ENCODE measurements around the gene JMJD6.
A peak's percentile ranks its signal among the peaks of the same experiment; 100 is the strongest.
"Not testable (repeated sequence)": the region's sequence is repeated elsewhere in the genome, so short reads cannot be mapped to it uniquely, and the experiment has no call there.

The JMJD6 gene

DNA sequence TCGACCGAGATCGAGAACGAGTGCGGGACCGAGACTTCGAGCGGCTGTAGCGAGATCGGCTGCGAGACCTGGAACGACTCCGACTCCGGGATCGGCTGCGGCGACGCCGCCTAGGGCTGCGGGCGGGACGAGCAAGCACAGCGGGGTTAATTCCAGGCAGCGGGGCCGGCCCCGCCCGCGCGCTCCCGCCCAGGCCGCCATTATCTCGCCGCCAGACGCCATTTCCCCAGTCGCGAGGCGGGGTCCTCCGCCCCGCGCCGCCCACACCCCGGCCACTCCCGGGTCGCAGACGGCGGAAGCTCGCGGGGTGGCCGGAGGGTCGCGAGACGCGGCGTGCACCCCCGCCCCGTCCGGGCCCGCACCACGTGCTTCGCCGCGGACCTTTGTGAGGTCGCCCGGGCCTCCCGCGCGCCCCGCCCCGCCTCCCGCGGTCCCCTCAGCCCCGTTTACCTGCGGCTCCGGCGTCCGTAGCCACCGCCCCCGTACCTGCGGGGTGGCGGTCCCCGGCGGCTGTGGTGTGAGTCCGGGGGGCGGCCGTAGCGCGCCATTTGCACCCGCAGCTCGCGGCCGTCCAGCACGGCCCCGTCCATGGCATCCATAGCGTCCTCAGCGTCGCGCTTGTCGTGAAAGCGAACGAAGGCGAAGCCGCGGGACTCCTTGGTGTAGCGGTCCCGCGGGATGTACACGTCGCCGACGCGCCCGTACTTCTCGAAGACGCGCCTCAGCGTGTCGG is 10.1 kb upstream of the JMJD6 start:
- peak; percentile 77 for DNase-seq (ENCODE audit: low read depth)

- no peak for DNase-seq (ENCODE audit: low read depth)
Measured at GRCh38 chr17:76735586-76736348, 9.4 kb upstream of the JMJD6 start.

GRCh38 chr17:76735006-76735405 is 8.6 kb upstream of the JMJD6 start:
- DNase-seq (ENCODE audit: low read depth), result peak; percentile 56

DNA sequence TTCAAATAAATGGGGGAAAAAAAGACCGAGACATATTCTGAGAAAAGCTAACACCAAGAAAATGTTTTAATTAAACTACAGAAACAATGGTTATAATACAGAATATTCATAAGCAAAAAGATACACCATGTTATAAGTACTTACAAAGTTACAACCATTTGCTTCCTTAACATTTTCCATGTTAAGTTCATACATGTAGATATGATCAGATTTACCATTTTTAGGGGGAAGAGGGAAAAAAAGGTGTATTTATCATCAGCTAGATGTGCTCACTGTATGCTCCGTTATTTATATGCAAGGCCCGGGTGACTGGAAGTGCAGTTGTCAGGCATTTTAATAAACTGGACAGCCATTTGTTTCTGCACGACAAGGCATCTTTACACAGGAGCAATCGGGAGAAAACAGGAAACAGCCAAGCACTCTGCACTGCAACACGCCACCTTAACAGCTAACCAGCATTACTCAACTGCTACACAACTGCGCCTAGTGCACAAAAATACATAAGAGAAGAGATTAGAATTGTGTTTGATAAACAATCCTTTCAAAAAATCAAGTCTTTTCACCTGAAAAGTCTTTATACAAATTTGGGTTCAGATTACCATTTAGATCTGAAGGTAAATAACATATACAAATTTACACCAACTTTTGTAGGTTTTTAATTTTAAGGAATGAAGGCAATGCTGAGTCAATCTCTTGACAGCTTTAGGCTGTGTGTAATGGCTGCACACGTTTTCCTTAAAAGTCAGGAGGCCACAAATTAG is 7.9 kb upstream of the JMJD6 start:
- DNase-seq (ENCODE audit: low read depth), result peak; percentile 54

DNA sequence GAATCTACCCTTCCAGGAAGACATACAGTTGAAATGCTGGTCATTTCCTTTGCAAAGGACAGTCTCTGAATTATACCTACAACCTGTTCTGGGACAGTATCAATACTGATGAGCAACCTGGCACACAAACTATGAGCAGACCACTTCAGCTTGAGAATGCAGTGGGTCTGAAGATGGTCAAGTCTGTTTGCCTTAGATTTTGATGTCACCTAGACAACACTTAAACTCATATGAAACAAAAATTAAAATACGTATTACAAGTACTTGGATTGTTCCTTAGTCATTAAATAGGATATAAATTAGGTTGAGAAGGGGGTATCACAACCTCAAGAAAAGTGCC is 7.2 kb upstream of the JMJD6 start:
- DNase-seq (ENCODE audit: low read depth), result no peak

- DNase-seq (ENCODE audit: low read depth), result no peak
Measured at GRCh38 chr17:76732734-76733617, 6.6 kb upstream of the JMJD6 start.

GRCh38 chr17:76731800-76732733 is 5.7 kb upstream of the JMJD6 start:
- not testable (repeated sequence) for DNase-seq (ENCODE audit: low read depth)

GRCh38 chr17:76727745-76728456 is 1.5 kb upstream of the JMJD6 start:
- peak; percentile 33 for DNase-seq (ENCODE audit: low read depth)

DNA sequence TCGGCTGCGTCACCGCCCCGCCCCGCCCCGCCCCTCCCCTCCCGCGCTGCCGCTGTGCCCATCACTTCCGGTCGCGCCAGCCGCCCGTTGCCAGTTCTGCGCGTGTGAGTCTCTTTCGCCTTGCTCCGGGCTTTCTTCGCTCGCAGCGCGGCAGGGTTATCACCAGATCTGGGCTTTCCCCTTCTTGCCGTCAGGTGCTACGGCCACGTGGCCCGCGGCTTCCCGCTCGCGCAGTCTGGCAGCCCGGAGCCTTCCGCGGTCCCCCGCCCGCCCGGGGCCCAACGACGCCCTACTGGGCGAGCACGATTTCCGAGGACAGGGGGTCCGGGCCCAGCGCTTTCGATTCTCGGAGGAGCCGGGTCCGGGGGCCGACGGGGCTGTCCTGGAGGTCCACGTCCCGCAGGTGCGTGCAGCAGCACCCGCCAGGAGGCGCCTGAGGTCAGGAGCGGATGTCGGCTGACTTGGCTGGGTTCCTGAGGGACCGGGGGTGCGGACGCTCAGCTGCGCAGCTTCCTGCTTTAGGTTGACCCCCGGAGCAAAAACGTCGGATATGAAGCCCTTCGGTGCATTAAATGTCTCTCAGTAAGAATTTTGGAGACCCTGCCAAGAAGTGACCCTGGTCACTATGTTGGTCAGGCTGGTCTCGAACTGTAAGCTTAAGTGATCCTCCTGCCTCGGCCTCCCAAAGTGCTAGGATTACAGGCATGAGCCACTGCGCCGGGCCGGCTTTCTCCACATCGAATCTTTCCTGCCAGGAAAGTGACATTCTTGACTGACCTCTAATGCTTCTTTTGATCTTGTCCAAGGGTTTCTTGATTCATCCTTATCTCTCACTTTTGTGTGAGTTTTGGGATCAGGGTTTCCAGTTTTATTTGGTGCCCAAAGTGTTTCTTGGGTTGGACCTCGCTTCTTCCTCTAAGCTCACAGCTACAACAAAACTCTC is 641 bp upstream of the JMJD6 start, which contains the start of gene METTL23:
METTL23 (plus strand) TSS at position 64 of the 943 bp plus-strand sequence. CDS start 2,872 bp downstream, outside the sequence.
- DNase-seq (ENCODE audit: low read depth), result peak; percentile 79

- peak; percentile 67 for DNase-seq (ENCODE audit: low read depth)
Measured at GRCh38 chr17:76725580-76726230, 701 bp downstream of the JMJD6 start.

DNA sequence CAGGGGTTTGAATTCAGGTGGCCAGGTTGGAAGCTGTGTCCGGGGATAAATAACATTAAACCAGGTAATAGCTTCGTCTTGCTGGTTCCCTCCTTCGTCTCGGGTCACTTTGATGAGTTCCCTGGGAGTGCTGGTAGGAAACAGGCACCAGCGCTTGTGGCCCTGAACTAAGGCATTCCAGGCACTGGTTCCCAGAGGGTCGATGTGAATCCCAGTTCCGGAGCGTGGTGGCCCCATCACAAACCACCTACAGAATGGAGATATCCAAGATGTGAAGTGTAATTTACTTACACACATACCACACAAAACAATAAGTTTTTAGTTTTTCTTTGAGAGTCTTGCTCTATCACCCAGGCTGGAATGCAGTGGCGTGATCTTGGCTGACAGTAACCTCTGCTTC is 2.6 kb downstream of the JMJD6 start:
- no peak for DNase-seq (ENCODE audit: low read depth)

- not testable (repeated sequence) for DNase-seq (ENCODE audit: low read depth)
Measured at GRCh38 chr17:76722977-76723376, 3.4 kb downstream of the JMJD6 start.

GRCh38 chr17:76722279-76722678 is 4.1 kb downstream of the JMJD6 start:
- no peak for DNase-seq (ENCODE audit: low read depth)

- no peak for DNase-seq (ENCODE audit: low read depth)
Measured at GRCh38 chr17:76721463-76721862, 4.9 kb downstream of the JMJD6 start.

GRCh38 chr17:76720941-76721340 is 5.5 kb downstream of the JMJD6 start:
- DNase-seq (ENCODE audit: low read depth), result no peak

DNA sequence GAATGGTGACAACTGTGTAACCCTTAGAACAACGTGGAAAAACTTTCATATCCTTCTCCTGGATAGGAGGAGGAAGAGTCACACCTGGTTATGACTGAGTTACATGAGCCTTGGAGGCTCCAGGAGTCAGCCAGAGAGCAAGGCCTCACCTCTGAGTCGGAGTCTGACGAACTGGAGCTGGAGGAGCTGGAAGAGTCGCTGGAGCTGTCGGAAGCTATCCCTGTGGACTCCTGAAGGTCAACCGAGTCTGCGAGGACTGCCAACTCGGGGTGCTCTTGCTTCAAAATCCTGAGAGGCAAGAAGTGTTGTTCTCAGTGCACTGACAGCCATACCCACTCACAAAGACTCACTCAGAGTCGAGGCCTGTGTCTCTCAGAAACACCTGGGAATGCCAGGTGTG is 6.2 kb downstream of the JMJD6 start:
- no peak for DNase-seq (ENCODE audit: low read depth)

DNA sequence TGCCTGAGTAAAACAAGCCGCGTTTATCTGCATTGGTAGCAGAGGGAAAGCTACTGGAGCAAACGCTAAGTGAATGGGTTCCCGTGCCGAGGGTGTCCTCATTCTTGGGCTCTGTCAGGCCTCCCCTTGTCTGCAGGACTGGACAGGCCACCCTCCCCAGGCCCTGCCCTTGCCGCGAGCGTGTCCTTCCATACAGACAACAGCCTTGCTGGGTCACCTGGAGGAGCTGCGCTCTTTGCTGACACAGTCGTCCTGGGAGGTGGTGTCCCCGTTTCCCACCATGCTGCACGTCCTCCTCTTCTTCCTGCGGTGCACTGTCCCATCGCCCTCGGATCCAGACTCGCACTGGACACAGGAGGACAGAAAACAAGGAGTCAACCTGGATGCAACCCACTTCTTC is 7.9 kb downstream of the JMJD6 start:
- no peak for DNase-seq (ENCODE audit: low read depth)

DNA sequence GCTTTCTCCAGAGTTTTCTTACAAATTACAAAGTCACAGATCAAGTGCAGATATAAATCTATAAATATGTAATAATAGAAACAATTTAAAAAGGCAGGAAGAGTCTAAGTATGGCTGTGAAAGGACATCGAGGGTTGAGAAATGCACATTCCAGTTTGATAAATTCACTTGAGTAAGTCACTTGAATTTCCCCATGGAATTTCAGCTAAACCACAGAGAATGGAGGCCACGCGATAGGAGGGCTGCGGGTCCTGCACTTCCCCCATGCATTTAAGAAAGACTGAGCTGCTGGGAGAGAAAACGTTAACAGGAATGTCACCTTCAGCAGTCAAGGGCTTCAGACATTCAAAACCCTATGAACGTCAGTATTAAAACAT is 9.6 kb downstream of the JMJD6 start:
- peak; percentile 95 for DNase-seq (ENCODE audit: low read depth)
